NCI-H748 treated with DMSO at 0.1 percent for 48 hours (cell line): ENCODE results near the gene CCDC86.

Experiments used
- DNase-seq: peaks from one replicate; lab custom pipeline; 2025; lab: John Stamatoyannopoulos, UW

The CCDC86 gene

DNA sequence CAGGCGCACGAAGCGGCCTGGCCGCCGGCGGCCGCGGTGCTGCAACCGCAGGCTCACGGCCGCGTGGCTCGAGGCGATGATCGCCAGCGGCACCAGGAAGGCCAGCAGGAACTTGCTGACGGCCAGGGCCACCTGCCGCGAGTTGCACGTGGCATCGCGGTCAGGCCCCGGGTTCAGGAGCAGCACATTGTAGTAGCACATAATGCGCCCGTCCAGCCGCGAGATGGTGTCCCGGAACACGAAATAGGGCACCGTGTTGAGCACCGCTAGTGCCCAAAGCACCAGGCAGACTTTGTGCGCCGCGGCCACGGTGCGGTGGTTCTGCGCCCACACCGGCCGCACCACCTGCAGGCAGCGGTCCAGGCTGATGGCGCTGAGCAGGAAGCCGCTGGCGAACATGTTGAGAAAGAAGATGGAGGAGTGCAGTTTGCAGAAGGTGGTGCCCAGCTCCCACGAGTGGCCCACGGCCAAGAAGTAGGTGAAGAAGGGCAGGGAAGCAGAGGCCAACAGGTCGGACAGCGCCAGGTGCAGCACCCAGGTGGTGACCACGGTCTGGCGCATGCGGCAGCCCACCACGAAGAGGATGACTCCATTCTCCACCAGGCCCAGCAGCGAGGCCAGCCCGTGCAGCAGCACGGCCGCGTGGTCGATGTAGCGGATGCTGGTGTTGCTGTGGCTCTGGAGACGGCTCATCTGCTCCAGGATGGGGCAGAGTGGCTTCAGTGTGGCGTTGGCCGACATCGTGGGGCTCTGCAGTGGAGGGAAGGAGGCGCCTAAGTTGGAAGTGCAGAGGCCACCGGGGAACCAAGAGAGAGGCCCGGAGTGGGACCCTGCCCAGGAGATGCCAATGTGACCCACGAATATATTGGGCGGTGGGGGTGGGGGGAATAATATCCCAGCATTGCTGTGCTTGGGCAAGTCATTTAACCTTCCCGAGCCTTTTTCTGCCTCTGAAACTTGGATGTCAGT, 11.4 kb downstream of the CCDC86 start:
- DNase-seq = no peak

DNA sequence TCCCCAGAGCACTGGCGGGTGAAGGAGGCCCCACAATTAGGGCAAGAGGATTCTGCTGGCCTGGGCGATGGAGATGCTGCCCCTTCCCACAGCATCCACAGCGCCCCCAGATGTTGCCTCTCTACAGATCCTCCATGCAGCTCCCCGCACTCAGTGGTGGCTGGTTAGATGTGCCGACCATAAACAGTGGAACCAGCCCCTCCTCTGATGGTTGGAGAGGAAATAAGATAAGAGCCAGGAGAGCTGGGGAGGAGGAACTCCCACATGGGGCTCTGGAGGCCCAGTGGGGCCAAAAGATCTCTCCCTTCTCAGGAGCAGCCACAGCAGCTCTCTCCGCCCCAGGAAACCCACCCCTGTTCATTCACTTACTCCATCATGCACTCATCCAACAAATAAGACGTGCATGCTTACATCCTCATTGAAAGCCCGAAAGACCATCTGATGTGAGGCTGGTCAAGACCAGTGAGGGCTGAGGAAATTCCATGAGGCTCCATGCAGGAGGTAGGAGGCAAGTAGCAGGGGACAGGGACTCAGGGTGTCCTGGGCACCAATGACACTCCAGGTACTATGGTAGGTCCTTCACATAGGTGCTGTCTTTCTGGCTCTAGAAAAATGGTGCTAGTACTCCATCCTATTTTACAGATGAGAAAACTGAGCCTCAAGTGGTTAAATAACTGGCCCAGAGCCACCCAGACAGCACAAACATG, 12.4 kb downstream of the CCDC86 start:
- DNase-seq = no peak

DNA sequence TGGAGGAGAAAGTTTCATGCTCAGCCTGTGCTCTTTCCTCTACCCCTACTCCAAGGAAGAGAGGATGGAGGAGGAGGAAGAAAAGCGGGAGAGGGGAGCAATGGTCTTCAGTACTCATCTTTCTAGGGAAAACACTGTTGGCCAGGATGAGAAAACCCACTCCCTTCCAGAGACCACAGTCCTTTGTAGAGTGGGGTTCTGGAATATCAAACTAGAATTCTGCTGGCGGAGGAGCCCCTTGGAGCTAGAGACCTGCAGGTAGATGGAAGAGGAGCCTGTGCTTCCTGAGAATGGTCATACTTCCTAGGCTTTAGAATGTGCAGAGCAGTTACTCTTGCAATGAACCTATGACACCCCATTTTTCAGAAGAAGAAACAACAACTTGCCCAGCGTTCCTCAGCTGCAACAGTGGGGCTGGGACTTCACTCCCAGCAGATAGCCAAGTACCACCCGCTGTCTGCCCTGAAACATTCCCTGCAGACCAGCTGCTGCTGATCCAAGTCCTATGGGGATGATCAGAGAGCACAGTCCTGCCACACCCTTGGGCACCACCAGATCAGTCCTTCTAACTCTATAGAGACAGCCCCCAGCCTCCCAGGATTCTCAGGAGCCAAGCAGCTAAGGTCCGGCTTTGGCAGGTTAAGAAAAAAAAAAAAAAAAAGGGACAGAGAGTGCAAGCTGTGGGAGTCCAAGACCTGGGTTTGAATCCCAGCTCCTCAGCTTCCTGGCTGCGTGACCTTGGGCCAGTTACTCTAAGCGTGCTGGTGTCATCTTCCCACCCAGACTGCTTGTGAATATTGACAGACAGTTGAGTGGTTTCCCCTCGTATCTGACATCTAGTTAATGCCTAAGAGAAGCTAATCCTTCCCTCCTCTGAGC, 13.2 kb downstream of the CCDC86 start:
- no peak for DNase-seq

DNA sequence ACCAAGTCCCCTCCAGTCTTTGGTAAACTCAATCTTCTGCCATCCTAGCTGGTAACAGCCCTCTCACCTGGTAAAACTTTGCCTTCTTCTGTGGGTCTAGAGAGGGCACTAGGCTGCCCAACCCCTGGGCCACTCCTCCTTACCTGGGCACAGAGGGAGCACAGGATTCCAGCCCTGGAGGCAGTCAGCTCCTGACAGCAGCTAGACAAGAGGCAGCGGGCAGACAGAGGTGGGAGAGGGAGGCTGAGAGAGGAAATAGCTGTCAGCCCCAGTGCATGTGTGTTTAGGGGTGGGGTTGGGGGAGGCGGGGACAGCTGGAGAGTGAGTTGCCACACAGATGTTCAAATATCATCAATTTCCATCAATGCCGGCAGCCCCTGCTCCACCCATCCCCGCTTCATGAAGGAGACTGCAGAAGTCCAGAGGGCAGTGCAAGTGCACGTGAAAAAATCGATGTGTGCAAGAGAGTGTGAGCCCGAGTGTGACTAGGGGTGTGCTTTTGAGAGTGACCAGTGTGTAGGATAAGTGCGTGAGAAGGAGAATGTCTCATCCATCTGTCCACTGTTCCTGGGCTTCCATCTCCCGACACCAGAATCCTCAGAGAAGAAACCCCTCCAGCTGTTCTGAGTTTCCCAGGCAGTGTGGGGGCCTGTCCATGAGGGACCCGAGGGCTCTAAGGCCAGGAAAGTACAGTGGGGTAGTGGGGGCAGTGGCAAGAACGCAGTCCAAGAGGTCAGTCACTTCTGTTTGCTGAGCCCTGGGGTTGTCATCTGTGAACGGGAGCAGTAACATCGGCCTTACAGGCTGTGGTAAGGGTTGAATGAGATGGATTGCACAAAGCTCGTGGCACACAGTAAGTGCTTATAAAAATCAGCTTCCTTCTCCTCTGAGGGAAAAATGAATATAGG, 14.1 kb downstream of the CCDC86 start, which contains the start of gene PTGDR2:
TSS of gene PTGDR2 (minus strand) at position 225 of the 908 bp plus-strand sequence. CDS start 2,228 bp downstream, outside the sequence.
- no peak for DNase-seq

DNA sequence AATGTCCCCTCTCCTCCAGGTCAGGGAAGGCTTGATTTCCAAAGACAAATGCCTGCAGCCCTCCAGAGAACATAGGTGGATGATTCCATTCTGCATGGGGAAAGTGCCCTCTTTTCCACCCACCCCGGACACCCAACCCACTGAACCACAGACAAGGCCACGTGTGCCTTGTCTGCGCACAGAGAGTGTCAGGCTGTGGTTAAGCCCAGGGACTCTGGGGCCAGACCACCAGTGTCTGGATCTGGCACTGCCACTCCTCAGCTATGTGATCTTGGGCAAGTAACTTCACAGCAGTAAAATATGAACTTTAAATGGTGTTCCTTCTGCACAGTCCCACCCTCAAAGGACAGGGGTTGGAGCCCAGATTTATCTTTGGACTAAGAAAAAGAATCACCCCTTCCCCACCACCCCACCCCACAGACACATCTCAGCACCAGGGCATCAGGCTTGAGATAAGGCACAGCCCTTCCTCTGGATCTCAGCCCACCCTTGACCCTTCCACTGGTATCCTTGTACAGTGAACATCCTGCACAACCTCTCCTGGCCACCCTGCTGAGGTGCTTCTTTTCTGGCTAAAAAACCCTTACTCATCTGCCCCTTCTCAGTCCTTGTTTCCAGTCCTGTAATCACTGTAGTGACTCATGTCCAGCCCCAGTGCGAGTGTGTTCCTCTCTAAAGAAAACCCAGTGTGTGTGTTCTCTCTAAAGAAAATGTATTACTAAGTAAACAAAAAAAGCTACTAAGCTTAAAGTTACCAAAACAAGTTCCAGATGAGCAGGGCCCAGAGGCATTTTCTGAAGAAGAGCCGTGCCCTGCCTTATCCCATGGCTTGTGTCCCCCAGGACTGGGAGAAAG, 15.7 kb downstream of the CCDC86 start:
- DNase-seq = no peak

DNA sequence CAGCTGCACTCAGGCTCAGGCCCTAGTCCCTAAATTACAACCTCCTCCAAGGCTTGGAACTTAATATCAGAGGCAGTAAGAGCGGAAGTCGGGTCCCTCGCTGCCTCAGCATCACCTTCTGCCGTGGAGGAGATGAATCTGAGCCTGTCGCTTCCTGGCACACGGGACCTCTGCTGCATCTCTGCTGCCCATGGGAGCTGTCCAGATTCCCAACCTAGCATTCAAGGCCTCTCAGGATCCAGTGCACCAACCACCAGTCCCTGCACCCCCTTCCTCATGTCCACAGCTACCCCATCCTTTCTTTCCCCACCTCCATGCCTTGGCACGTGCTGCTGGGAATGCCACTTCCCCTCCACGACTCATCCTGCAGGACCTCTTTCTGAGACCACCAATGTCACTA, 16.3 kb downstream of the CCDC86 start:
- no peak for DNase-seq

DNA sequence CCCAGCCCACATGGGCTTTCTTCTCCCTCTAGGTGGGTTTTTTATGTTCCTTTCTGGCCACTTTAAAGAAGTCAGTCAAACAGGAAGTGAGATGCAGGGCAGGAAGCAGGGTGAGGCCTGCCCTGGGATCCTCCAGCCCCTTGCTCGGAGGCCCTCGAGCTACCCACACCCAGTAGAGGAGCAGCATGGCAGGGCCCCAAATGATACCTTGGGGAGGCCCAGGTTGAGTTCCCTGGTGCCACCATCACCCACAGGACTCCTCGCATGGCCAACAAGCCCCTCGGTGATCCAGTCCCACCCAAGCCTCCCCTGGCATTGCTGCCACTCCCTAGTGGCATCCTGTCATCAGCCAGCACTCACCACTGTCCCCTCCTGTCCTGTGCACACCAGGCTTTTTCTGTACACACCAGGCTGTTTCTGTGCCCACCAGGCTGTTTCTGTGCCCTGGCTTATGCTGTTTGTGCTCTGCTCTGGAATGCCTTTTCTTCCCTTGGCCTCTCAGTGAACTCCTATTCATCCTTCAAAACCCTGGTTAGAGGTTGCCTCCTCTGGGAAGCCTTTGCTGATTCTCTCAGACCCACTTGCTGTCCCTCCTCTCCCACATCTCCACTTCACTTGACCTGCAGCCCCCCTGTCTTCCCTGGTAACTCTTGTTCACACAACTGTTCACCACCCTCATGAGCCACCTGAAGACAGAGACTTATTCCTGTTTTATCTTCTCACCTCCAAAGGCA, 17.0 kb downstream of the CCDC86 start:
- DNase-seq = no peak

DNA sequence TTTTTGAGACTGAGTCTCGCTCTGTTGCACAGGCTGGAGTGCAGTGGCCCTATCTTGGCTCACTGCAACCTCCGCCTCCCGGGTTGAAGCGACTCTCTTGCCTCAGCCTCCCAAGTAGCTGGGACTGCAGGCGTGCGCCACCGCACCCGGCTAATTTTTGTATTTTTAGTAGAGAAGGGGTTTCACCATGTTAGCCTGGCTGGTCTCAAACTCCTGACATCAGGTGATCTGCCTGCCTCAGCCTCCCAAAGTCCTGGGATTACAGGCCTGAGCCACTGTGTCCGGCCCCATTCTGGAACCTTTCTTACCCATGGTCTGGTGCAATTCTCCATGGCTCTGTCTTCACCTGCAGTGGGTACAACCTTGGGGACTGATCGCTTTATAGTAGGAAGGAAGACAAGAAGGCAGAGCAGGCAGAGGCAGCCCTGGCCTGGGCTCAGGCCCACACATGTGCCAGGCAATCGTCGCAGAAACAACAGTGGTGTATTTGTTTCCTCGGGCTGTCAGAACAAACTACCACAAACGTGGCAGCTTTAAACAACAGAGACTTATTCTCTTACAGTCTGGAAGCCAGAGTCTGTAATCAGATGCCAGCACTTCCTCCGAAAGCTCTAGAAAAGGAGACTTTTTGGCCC, 17.8 kb downstream of the CCDC86 start:
- DNase-seq = no peak

DNA sequence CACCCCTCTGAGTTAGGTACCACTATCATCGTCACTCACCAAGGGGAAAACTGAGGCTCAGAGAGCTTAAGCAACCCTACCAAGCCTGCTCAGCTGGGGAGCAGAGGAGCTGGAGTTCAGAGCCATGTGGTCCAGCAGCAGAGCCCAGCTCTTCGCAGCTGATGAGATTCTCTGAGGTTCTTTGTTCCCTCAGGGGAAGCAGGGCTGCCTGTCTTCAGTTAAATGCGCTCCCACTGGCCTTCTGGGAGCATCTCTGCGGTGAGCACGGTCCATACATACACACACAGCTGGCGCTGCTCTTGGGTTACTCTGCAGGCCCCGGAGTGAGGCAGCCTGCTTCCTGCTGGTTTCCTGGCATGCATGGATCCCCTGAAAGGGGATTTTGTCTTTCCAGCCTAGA, 19.0 kb downstream of the CCDC86 start:
- no peak for DNase-seq

DNA sequence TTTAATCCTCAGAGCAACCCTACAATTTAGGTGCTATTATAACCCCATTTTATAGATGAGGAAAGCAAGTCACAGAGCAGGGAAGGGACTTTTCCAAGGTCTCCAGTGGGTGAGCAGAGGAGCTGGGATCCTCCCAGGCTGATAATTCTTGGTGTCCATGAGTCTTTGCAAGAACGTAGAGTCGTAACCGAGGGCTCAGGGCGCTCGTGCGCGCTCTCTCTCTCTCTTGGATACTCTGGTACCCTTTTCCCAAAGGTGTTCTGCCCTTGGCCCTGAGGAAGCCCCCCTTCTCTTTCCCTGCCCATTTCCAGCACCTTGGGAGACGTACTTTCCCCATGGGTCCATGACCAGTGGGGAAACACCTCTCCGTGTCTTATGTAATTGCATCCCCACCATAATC, 20.3 kb downstream of the CCDC86 start:
- no peak for DNase-seq

DNA sequence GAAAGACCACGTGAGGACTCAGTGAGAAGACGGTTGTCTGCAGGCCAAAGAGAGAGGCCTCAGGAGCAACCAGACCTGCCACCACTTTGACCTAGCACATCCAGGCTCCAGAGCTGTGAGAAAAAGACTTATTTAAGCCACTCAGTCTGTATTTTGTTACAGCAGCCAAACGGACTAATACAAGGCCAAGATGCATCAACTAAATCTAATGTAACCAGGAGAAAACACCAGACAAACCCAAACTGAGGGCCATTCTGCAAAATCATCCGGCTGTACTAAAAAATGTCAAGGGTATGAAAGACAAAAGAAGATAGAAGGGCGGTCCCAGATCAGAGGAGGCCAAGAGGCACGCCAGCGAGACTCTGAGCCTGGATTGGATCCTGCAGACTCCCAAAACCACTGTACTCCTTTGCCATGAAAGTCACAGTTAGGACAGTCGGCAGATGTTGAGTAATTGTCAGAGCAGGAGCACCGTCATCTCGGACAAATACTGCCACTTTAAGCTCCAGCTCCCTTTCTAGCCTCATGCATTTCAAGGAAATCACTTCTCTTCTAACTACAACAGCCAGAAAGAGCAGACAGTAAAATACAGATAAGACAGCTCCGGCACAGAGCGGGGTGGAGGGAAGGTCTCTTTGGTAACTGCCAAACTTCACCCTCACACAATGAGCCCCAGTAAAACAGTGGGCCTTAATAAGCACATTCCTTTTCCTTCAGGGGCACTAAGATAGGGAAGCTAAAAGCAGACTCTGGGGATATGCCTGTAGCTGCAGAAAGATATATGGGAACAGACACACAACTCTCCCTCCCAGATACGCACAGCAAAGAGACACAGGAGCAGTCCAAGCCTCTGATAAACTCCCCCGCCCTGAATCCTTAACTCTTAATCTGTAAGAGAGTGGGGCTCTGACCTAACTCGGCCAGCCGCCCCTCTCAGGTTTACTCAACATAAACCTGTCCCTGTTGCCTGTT, 21.9 kb downstream of the CCDC86 start:
- DNase-seq = no peak

DNA sequence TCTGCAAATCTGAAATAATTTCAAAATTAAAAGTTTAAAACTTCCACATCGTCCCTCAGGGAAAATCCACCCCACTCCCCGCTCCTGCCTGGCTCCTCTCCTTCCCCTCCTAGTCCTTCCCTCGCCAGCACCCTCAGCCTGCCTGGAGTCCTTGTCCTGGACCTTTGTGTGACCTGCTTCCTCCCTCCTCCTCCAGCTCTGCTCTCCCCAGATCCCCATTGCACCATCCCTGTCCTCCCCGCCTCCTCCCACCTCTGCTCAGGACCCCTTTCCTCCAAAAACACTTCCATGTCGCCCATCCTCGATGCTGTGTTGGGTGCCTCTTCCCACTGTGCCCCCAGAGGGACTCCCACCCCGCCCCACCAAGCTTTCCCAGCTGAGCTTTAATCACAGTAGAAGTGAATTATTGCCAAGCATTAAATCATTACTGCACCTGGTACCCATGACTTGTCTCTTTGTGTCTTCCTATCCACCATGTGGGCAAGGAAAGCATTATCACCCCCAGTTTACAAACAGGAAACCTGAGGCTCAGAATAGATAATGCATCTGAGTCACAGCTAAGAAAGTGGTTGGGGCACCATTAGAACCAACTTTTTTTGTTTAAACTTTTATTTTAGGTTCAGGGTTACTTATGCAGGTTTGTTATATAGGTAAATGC, 23.1 kb downstream of the CCDC86 start:
- no peak for DNase-seq

DNA sequence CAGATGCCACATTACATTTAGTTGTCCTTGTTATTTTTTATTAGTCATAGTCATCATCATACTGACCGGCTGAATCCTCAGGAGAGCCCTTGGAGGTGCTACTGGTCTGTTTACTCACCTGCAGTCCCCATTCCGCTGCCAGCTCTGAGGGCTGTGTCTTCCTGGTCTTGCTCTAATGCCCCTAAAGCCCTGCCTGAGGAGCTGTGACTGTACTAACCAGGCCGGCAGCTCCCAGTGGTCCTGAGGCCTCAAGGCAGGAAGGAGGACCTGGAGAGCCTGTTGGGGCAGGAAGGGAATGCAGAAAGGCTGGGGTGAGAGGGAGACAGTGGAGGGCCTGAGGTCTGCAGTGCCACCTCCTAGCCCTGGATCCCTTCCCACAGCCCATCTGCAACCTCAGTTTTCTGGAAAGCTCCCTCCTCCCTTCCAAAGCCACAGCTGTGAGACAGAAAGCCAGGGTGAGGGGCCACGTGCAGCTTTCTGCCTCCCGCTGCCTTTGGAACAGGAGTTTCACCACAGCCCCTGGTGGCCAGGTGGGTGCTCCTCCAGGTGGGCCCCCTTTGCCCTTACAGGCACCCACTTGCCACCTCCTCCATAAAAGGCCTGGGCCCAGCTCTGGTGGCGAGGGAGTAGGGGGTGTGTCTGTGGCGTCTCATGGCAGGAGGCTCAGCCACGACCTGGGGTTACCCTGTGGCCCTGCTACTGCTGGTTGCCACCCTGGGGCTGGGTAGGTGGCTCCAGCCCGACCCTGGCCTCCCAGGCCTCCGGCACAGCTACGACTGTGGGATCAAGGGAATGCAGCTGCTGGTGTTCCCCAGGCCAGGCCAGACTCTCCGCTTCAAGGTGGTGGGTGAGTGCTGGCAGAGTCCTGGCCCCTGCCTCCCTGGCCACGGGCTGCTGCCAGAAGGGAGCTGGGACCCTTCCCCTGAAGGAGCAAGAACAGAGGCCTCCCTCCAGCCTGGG, 25.3 kb downstream of the CCDC86 start, which contains the start of gene ZP1:
TSS of gene ZP1 (plus strand) at position 632 of the 960 bp plus-strand sequence. CDS start at position 652, 20 bp downstream.
- DNase-seq = no peak

DNA sequence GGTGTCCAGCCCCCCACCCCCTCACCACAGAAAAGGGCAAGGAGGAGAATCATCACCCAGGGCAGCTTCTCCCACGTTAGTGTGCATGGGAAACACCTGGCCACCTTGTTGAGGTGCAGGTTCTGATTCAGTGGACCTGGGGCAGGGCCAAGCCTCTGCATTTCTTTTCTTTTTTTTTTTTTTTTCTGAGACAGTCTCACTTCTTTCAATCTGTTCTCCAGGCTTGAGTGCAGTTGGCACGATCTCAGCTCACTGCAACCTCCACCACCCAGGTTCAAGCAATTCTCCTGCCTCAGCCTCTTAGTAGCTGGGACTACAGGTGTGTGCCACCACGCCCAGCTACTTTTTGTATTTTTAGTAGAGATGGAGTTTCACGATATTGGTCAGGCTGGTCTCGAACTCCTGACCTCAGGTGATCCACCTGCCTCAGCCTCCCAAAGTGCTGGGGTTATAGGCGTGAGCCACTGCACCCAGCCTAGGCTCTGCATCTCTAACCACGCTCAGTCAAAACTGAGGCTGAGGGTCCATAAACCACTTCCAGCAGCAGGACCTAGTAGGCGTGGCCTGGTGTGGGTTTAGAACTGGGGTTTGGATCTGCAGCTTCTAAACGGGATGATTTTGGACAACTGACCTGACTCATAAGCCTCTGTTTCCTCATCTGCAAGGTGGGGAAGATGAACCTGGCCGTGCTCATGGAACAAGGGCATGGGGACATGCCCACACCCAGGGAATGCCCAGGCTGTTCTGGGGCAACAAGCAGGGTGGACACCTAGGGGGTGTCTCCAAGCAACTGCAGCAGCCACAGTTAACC, 26.2 kb downstream of the CCDC86 start:
- no peak for DNase-seq
